Activated effector memory CD4-positive, alpha-beta T cell treated with Interleukin-2 at 50 U/mL for 16 hours (primary cell): ENCODE measurements around the gene WWOX.

ENCODE experiments used
- DNase-seq: peaks from one replicate; pipeline ENCODE4 v3.0.0-alpha.2; 2020

Gene WWOX

GRCh38 chr16:78235168-78235800 is 135.8 kb downstream of the WWOX start:
- DNase-seq: peak; percentile 36

DNA sequence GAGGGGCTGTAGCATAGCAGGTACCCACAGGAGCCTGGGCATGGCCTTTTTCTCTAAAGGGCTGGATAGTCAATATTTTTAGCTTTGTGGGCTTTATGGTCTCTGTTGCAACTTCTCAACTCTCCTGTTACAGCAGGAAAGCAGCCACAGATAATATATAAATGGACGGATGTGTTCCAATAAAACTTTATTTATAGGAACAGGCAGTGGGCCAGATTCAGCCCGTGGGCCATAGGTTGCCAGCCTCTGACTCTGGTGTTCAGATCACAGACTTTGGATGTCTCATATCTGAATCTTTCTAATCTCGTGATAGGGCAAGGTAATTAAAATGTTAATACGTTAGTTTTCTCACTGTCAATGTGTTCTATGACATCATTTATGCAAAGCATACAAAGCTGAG is 136.4 kb downstream of the WWOX start:
- DNase-seq: no peak

DNA sequence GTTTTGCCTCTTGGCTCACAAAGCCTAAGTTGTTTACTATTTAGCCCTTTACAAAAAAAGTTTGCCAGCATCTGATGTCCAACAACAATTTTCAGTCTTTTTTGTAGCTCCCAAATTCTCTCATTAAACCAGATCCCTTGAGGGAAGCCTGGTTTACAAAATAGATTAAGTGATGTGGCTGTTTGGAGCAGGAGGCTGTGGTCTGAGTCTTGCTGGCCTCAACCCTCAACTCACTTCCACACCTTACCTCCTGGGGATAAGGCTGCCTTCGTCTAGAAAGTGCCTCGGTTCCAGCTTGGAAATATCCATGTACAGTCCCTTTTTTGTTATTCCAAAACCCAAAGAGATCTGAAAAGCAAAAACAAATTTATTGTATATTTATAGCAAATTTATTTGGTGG is 138.4 kb downstream of the WWOX start:
- DNase-seq: no peak

DNA sequence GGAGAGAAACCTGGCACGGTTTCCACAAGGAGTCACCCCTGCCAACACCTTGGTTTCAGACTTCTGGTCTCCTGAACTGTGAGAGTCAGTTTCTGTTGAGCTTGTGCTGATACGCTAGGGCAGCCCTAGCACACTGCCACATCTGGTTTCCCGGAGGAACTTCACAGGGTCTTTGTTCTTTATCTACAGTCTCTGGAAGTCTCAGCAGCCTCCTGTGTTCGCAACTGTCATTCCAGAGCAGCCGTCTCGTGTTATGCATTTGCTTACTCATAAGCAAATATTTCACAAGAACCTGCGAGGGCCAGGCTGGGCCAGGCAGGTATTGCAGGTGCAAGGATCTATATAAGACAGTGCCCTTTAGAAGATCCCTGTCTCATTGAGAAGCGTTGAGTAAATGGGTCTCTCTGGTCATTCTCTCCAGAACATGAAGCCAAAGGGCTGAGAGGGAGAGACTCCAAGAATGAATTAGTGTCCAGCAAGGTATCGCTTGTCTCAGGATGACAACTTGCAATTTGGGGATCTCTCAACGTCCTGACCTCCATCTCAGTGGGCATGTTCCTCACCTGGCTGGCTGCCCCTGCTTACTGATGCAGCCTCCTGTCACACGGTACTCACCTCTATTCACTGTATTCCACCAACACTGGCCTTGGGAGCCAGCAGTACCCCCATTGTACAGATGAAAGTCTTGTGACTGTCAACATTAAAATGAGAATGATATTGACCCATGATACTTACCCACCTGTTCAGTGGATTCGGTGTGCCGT is 141.2 kb downstream of the WWOX start:
- DNase-seq: no peak

DNA sequence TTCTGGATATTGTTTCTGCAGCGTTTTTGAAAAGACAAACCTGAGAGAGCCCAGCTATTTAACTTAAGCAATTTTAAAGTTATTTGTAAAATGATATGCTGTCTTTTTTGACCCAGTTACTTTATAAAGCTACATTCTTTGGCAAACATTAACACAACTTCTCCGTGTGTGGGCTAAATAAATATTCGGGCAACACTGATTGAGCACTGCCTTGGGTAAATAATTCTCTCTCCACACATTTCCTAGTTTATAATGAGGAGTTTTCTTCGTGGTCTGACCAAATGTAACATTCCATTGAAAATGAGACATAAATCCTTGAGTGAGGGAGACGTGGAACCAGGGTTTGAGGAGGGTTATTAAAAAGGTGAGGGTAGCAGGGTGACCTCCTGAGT is 142.8 kb downstream of the WWOX start:
- DNase-seq: no peak

GRCh38 chr16:78244131-78244895 is 144.9 kb downstream of the WWOX start:
- DNase-seq: no peak

- no peak for DNase-seq
These were observed 147.1 kb downstream of the WWOX start for GRCh38 chr16:78246559-78246958.

DNA sequence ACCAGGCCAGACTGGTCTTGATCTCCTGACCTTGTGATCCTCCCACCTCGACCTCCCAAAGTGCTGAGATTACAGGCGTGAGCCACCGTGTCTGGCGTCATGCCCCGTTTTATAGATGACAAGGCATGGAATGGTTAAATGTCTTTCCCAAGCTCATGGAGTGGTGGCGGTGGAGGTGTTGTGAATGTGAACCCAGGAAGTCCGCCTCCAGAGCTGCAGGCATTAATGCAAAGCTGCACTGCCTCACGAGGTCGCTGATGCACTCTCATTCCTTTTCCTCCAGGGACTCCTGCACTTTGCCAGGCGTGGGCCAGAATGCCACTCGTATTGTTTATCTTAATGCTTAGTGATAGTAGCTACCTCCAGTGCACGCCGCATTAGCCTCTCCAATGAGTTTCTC is 149.6 kb downstream of the WWOX start:
- DNase-seq: no peak

- DNase-seq: no peak
These were observed 150.4 kb downstream of the WWOX start for GRCh38 chr16:78249832-78250231.

DNA sequence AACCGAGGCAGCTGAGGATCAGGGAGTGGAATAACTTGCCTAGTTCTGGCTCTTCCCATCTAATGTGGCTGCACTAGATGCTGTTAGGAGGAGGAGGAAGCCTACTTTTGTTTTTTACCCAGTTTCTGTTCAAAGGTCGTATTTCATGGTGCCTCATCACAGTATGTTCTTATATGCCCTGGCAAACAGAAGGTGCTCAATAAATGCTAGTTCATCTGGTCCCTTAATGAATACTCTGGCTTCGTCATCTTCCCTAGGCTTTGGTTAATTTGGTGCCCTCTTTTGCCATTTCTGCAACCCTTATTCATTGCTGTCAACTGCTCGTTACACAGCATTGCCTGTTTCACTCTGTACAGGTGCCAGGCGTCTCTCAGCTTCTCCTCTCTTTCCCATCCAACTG is 151.7 kb downstream of the WWOX start:
- DNase-seq: no peak

DNA sequence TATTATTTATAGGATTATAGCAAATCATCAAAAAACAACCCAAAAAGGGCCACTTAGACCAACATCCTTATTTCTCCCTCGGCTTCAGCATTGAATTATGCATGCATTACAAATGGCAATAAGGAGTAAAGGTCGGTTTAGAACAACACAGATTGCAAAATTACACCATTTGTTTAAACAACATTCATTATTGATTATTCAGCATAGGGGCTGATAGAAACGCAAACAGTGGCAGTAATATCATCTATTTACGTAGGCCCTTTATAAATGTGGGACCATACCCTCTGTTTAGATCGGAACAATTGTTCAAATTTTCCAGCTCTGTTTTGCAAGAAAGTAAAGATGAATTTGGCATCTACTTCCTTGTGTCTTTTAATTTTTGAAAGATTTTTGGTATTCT is 153.3 kb downstream of the WWOX start:
- DNase-seq: no peak

GRCh38 chr16:78254841-78255240 is 155.4 kb downstream of the WWOX start:
- no peak for DNase-seq

DNA sequence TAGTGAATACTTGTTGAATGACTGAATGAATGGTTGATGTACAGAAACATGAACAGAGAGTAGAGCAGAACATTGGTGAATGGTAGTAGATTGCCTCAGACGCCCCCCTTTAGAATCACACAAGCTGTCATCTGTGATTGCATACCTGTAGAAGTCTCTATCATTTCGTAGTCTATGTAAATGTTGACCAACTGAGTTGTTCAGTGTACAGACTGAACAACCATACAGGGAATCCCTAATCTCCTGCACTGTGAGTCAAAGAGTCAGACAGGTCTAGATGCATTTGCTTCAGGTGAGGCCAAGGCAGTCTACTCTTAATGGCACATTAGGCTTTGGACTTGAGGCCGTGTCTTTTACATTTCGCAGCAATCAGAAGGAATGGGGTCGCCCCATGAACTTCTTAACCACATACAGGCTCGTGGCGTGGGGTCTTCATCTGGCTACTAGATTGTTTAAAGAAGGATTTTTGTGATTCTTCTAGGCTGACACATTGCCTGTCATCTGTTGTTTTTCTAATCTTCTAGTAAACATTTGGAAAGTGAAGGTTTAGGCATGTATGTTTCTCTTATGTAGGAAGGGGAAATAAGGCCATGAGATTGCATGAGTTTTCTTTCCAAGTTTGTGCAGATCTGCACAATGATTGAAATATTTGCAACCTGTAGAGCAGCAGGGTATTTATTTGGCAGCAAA is 157.4 kb downstream of the WWOX start:
- DNase-seq: no peak

GRCh38 chr16:78257376-78257728 is 157.9 kb downstream of the WWOX start:
- DNase-seq: no peak

- no peak for DNase-seq
These were observed 159.1 kb downstream of the WWOX start for GRCh38 chr16:78258375-78259065.

DNA sequence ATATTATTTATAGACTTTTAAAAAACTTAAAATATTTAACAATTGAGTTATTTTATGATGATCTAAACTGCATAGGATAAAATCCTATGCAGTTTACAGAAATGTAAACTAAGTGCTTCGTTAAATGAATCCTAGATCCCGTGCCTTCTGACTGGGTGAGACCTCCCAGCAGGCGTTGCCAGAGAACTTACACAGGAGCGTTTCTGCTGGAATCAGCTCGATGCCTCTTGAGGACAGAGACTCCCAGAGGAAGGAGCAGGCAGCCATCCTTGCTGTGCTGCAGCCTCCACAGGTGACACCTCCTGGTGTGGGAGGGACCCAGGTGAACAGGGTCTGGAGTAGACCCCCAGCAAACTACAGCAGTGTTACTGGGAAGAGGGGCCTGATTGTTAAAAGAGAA is 160.4 kb downstream of the WWOX start:
- no peak for DNase-seq

DNA sequence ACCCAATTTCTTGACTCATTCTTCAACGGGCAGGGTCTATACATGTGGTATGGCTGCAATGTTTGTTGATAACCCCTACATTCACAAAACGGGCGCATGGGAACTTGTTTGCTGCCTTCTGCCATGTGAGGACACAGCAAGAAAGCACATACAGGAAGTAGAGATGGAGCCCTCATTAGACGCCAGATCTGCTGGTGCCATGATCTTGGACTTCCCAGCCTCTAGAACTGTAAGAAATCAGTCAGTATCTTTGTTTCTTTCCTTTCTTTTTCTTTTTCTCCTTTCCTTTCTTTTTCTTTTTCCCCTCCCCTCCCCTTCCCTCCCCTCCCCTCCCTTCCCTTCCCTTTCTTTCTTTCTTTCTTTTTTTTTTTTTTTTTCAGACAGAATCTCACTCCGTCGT is 165.2 kb downstream of the WWOX start:
- no peak for DNase-seq

GRCh38 chr16:78269256-78269655 is 169.8 kb downstream of the WWOX start:
- no peak for DNase-seq

- DNase-seq: no peak
These were observed 172.5 kb downstream of the WWOX start for GRCh38 chr16:78271981-78272380.

DNA sequence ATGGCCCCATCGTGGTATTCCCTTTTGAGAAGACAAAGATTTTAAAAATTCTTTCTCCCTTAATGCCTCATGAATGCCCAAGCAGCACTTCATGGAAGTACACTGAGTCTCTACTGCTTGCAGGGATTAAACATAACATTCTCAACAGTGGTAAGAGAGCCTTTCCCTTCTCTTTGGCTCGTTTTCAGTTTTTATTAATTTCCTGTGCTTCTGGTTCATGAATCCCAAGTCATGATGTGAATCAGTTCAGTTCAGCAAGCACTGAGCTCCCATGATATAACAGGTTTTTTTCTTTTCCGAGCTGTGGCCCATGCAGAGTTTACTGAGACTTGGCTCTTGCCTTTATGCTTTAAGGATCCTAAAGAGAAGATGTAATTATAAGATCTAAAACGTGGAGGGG is 175.3 kb downstream of the WWOX start:
- DNase-seq: no peak

DNA sequence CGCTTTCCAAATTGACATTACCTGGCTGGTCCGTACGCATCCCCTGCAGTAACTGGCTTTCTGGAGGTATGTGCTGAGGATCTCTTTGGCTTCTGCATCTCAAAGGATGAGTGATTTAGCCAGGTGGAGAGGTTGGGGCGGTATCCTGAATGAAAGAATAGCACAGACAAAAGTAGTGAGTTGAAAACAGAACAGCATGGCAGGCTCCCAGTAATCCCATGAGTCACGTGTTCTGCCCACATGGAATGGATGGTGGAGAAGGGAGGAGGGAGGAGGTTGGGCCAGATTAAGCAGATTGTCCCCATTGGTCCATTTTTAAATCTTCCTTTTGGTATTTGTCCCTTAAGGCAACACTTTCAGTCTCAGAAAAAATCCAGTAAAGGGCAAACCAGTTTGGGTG is 176.0 kb downstream of the WWOX start:
- DNase-seq: no peak

DNA sequence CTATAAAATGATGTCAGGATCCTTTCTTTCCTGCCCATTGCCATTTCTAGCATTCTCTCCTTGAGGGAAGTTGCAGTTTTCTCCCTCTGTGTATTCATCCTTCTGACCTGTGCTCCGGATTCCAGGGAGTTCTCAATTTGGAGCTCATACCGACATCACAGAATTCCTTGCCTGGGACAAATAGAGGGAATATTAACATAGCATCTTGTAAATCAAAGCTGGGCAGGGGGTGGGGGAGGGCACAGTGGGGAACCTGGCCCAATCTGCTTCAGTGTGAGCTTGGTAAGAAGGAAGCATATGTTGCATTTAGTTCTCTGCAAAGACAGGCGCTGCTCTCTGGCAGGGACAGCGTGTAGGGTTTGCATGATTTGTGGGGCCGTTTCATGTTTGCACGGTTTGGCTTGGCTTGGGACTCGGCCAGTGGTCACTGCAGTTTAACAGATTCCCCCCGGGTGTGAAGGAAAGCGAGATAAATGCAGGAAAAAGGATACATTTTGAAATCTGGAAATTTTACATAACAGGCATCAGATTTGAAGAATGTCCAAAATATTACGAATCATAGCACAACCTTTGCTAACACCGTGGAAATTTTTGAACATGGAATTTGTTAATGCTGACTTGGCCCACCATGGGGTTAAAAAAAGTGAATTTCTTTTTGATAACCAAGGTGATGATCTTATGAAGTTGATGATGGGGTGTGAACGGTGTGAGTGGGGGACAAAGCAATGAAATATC is 178.0 kb downstream of the WWOX start:
- DNase-seq: no peak
